Measurements from ENCODE around the gene FBXO46.
A peak's percentile ranks its signal among the peaks of the same experiment; 100 is the strongest.
"Not testable (repeated sequence)": the region's sequence is repeated elsewhere in the genome, so short reads cannot be mapped to it uniquely, and the experiment has no call there.

The FBXO46 gene

DNA sequence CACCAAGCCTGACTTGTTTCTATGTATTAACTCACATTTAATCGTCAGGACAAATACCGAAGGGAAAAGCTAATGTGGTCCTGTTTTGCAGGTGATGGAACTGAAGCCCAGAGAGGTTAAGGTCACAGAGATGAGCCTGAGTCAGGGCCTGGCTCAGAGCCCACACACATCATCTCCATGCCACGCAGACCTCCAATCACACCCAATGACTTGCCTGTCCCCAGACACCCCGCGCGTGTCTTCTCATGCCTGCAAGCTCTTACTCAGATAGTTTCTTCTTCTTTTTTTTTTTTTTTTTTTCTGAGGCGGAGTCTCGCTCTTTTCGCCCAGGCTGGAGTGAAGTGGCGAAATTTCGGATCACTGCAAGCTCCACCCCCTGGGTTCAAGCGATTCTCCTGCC, 21.9 kb upstream of the FBXO46 start:
- no peak overlapping the region for H3K9ac ChIP-seq (ENCODE audit: low read length)
- H3K27ac ChIP-seq (ENCODE audit: low read depth, low read length), result no peak overlapping the region
- H3K9me3 ChIP-seq (ENCODE audit: control insufficient read depth, insufficient read depth, low read depth, low read length), result no peaks in the 10 kb centered on the region
- no peaks in the 10 kb centered on the region for H3K36me3 ChIP-seq (ENCODE audit: control insufficient read depth, insufficient read depth, low read length)
- no peak overlapping the region for H3K4me3 ChIP-seq (ENCODE audit: low read depth, low read length)
- H3K27me3 ChIP-seq (ENCODE audit: control insufficient read depth, insufficient read depth, low read length), result no peaks in the 10 kb centered on the region
- no peaks in the 10 kb centered on the region for H3K4me1 ChIP-seq (ENCODE audit: control insufficient read depth, insufficient read depth, low read length)

DNA sequence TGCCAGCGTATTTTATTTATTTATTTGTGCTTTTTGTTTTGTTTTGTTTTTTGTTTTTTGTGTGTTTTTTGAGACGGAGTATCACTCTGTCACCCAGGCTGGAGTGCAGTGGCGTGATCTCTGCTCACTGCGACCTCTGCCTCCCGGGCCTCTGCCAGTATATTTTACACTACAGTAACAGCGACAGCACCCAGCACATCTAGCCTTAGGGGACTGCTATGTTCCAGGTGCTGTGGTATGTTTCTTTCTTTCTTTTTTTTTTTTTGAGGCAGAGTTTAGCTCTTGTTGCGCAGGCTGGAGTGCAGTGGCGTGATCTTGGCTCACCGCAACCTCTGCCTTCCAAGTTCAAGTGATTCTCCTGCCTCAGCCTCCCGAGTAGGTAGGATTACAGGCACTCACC, 20.8 kb upstream of the FBXO46 start:
- H3K36me3 ChIP-seq (ENCODE audit: control insufficient read depth, insufficient read depth, low read length); H3K9ac ChIP-seq (ENCODE audit: low read length); H3K4me1 ChIP-seq (ENCODE audit: control insufficient read depth, insufficient read depth, low read length); H3K27ac ChIP-seq (ENCODE audit: low read depth, low read length); H3K27me3 ChIP-seq (ENCODE audit: control insufficient read depth, insufficient read depth, low read length); H3K9me3 ChIP-seq (ENCODE audit: control insufficient read depth, insufficient read depth, low read depth, low read length); H3K4me3 ChIP-seq (ENCODE audit: low read depth, low read length): not testable (repeated sequence)

GRCh38 chr19:45747513-45747912, 16.8 kb upstream of the FBXO46 start:
- H3K4me1 ChIP-seq (ENCODE audit: control insufficient read depth, insufficient read depth, low read length), result peaks cover 6% of the 10 kb centered on the region; the same call in 1 of the 2 replicates
- no peak overlapping the region for H3K27ac ChIP-seq (ENCODE audit: low read depth, low read length)
- H3K36me3 ChIP-seq (ENCODE audit: control insufficient read depth, insufficient read depth, low read length), result no peaks in the 10 kb centered on the region
- H3K4me3 ChIP-seq (ENCODE audit: low read depth, low read length), result no peak overlapping the region
- no peaks in the 10 kb centered on the region for H3K27me3 ChIP-seq (ENCODE audit: control insufficient read depth, insufficient read depth, low read length)
- H3K9me3 ChIP-seq (ENCODE audit: control insufficient read depth, insufficient read depth, low read depth, low read length), result no peaks in the 10 kb centered on the region
- H3K9ac ChIP-seq (ENCODE audit: low read length), result no peak overlapping the region

GRCh38 chr19:45746866-45747265, 16.2 kb upstream of the FBXO46 start:
- Histone ChIP-seq H3K4me1 (ENCODE audit: control insufficient read depth, insufficient read depth, low read length) (peaks cover 6% of the 10 kb centered on the region; the same call in 1 of the 2 replicates), H3K27ac (ENCODE audit: low read depth, low read length) (no peak overlapping the region), H3K4me3 (ENCODE audit: low read depth, low read length) (no peak overlapping the region), H3K9me3 (ENCODE audit: control insufficient read depth, insufficient read depth, low read depth, low read length) (no peaks in the 10 kb centered on the region), H3K36me3 (ENCODE audit: control insufficient read depth, insufficient read depth, low read length) (no peaks in the 10 kb centered on the region), H3K27me3 (ENCODE audit: control insufficient read depth, insufficient read depth, low read length) (no peaks in the 10 kb centered on the region), H3K9ac (ENCODE audit: low read length) (no peak overlapping the region)

DNA sequence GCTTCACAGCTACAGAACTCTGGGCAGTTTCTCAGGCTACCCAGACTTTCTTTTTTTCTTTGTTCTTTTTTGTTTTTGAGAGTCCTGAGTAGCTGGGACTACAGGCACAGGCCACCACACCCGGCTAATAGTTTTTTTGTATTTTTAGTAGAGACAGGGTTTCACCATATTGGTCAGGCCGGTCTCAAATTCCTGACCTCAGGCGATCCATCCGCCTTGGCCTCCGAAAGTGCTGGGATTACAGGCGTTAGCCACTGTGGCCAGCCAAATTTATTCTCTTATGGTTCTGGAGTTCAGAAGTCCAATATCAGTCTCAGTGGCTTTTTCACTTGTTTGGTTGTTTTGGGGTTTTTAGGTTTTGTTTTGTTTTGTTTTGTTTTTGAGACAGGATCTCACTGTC, 14.9 kb upstream of the FBXO46 start:
- H3K9me3 ChIP-seq (ENCODE audit: control insufficient read depth, insufficient read depth, low read depth, low read length), result no peaks in the 10 kb centered on the region
- peaks cover 6% of the 10 kb centered on the region; the same call in 1 of the 2 replicates for H3K4me1 ChIP-seq (ENCODE audit: control insufficient read depth, insufficient read depth, low read length)
- no peak overlapping the region for H3K4me3 ChIP-seq (ENCODE audit: low read depth, low read length)
- no peak overlapping the region for H3K9ac ChIP-seq (ENCODE audit: low read length)
- H3K27ac ChIP-seq (ENCODE audit: low read depth, low read length), result no peak overlapping the region
- H3K27me3 ChIP-seq (ENCODE audit: control insufficient read depth, insufficient read depth, low read length), result no peaks in the 10 kb centered on the region
- H3K36me3 ChIP-seq (ENCODE audit: control insufficient read depth, insufficient read depth, low read length), result no peaks in the 10 kb centered on the region

GRCh38 chr19:45742969-45743368, 12.3 kb upstream of the FBXO46 start:
- H3K4me1 ChIP-seq (ENCODE audit: control insufficient read depth, insufficient read depth, low read length), result peaks cover 6% of the 10 kb centered on the region; the same call in 1 of the 2 replicates
- H3K9me3 ChIP-seq (ENCODE audit: control insufficient read depth, insufficient read depth, low read depth, low read length), result no peaks in the 10 kb centered on the region
- H3K36me3 ChIP-seq (ENCODE audit: control insufficient read depth, insufficient read depth, low read length), result no peaks in the 10 kb centered on the region
- no peak overlapping the region for H3K27ac ChIP-seq (ENCODE audit: low read depth, low read length)
- H3K27me3 ChIP-seq (ENCODE audit: control insufficient read depth, insufficient read depth, low read length), result no peaks in the 10 kb centered on the region
- H3K4me3 ChIP-seq (ENCODE audit: low read depth, low read length), result no peak overlapping the region
- no peak overlapping the region for H3K9ac ChIP-seq (ENCODE audit: low read length)

GRCh38 chr19:45739498-45740439, 9.1 kb upstream of the FBXO46 start:
- Histone ChIP-seq H3K9me3 (ENCODE audit: control insufficient read depth, insufficient read depth, low read depth, low read length) (no peaks in the 10 kb centered on the region), H3K4me1 (ENCODE audit: control insufficient read depth, insufficient read depth, low read length) (no peaks in the 10 kb centered on the region; the same call in 1 of the 2 replicates)

GRCh38 chr19:45733160-45733810, 2.6 kb upstream of the FBXO46 start, which contains the start of gene MEIOSIN:
Gene MEIOSIN, plus strand, starts transcription at chr19:45733439. Its CDS starts 1,938 bp downstream, at chr19:45735377.
- H3K36me3 ChIP-seq (ENCODE audit: control insufficient read depth, insufficient read depth, low read length), result no peaks in the 10 kb centered on the region
- no peak within 1 kb of the TSS for H3K9ac ChIP-seq (ENCODE audit: low read length)
- H3K9me3 ChIP-seq (ENCODE audit: control insufficient read depth, insufficient read depth, low read depth, low read length), result no peaks in the 10 kb centered on the region
- peaks cover 1% of the 10 kb centered on the region; the same call in 1 of the 2 replicates for H3K4me1 ChIP-seq (ENCODE audit: control insufficient read depth, insufficient read depth, low read length)
- no peak within 1 kb of the TSS for H3K4me3 ChIP-seq (ENCODE audit: low read depth, low read length)
- H3K27me3 ChIP-seq (ENCODE audit: control insufficient read depth, insufficient read depth, low read length), result no peaks in the 10 kb centered on the region
- H3K27ac ChIP-seq (ENCODE audit: low read depth, low read length), result no peak within 1 kb of the TSS

More at GRCh38 chr19:45739498-45740439, 9.1 kb upstream of the FBXO46 start:
- H3K27ac ChIP-seq (ENCODE audit: low read depth, low read length), result no peak overlapping the region
- H3K36me3 ChIP-seq (ENCODE audit: control insufficient read depth, insufficient read depth, low read length), result no peaks in the 10 kb centered on the region
- no peaks in the 10 kb centered on the region for H3K27me3 ChIP-seq (ENCODE audit: control insufficient read depth, insufficient read depth, low read length)
- H3K4me3 ChIP-seq (ENCODE audit: low read depth, low read length), result no peak overlapping the region
- no peak overlapping the region for H3K9ac ChIP-seq (ENCODE audit: low read length)

DNA sequence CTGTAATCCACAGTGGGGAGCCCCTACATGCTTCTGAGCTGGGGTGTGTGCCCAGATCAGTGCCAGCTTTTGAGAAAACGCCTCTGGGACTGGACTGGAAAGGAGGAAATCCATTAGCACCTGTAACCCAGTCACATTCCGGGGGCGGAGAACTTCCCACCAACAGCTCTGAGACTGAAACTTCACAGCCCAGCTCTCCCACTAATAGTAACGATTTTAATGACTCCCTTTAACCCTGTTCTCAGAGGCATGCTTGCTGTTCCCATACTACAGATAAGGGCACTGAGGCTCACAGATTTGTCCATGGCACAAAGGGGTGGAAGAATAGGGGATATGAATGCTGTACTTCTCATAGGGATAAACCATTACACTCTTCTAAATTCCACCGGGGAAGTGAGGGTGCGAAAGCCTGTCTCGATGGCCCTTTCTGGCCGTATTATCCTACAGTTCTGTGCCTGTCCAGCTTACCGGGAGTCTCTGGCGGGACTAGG, 851 bp downstream of the FBXO46 start:
- H3K9ac ChIP-seq (ENCODE audit: low read length), result peak overlapping the region; percentile 82
- peak overlapping the region; percentile 88 for H3K4me3 ChIP-seq (ENCODE audit: low read depth, low read length)
- peaks cover 4% of the 10 kb centered on the region; the same call in 1 of the 2 replicates for H3K4me1 ChIP-seq (ENCODE audit: control insufficient read depth, insufficient read depth, low read length)
- peak overlapping the region; percentile 33; the same call in 1 of the 2 replicates for H3K27ac ChIP-seq (ENCODE audit: low read depth, low read length)
- H3K36me3 ChIP-seq (ENCODE audit: control insufficient read depth, insufficient read depth, low read length), result no peaks in the 10 kb centered on the region
- no peaks in the 10 kb centered on the region for H3K27me3 ChIP-seq (ENCODE audit: control insufficient read depth, insufficient read depth, low read length)
- H3K9me3 ChIP-seq (ENCODE audit: control insufficient read depth, insufficient read depth, low read depth, low read length), result no peaks in the 10 kb centered on the region

DNA sequence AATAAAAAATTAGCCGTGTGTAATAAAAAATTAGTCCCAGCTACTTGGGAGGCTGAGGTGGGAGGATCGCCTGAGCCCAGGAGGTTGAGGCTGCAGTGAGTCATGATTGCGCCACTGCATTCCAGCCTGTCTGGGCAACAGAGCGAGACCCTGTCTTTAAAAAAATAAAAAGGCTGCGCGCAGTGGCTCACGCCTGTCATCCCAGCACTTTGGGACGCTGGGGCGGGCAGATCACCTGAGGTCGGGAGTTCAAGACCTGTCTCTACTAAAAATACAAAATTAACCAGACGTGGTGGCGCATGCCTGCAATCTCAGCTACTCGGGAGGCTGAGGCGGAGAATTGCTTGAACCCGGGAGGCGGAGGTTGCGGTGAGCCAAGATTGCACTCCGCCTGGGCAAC, 2.0 kb downstream of the FBXO46 start:
- H3K4me3 ChIP-seq (ENCODE audit: low read depth, low read length); H3K9me3 ChIP-seq (ENCODE audit: control insufficient read depth, insufficient read depth, low read depth, low read length); H3K36me3 ChIP-seq (ENCODE audit: control insufficient read depth, insufficient read depth, low read length); H3K27me3 ChIP-seq (ENCODE audit: control insufficient read depth, insufficient read depth, low read length); H3K27ac ChIP-seq (ENCODE audit: low read depth, low read length); H3K9ac ChIP-seq (ENCODE audit: low read length); H3K4me1 ChIP-seq (ENCODE audit: control insufficient read depth, insufficient read depth, low read length): not testable (repeated sequence)

DNA sequence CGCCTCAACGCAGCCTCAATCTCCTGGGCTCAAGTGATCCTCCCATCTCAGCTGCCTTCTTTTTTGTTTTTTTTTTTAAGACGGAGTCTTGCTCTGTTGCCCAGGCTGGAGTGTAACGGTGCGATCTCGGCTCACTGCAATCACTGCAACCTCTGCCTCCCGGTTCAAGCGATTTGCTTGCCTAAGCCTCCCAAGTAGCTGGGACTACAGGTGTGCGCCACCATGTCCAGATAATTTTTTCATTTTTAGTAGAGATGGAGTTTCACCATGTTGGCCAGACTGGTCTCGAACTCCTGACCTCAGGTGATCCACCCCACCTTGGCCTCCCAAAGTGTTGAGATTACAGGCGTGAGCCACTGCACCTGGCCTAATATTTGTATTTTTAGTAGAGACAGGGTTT, 10.6 kb downstream of the FBXO46 start:
- Histone ChIP-seq H3K36me3 (ENCODE audit: control insufficient read depth, insufficient read depth, low read length) (peaks cover 18% of the 10 kb centered on the region), H3K4me1 (ENCODE audit: control insufficient read depth, insufficient read depth, low read length) (peaks cover 15% of the 10 kb centered on the region)
- not testable (repeated sequence) for H3K27ac ChIP-seq (ENCODE audit: low read depth, low read length); H3K4me3 ChIP-seq (ENCODE audit: low read depth, low read length); H3K27me3 ChIP-seq (ENCODE audit: control insufficient read depth, insufficient read depth, low read length); H3K9ac ChIP-seq (ENCODE audit: low read length); H3K9me3 ChIP-seq (ENCODE audit: control insufficient read depth, insufficient read depth, low read depth, low read length)

Measured in HUES6 (cell line).